HS-27A (cell line): ENCODE measurements around the gene URB1.

Source experiments
- DNase-seq: peaks from one replicate; pipeline ENCODE4 v3.0.0-alpha.2; 2012; ENCODE audit warnings: low read depth, missing footprints

Gene URB1

DNA sequence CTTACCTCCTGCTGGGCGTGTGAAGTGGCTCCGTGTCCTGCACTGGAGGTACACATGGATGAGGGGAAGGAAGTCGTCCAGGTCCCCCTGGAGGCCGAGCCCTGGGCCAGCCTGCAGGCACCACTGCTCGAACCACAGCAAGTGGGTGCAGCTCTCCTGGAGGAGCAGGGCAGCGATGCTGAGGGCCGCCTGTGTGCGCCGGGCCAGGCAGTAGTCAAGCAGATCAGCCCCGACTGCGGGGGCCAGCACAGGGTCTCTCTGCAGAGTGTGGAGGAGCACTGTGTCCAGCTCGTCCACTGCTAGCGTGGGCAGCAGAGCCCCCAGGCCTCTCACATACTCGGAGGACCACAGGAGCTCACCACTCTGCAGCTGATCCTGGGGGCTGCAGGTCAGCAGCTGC lies 45.9 kb downstream of the URB1 start:
- DNase-seq, result no peak

GRCh38 chr21:32340863-32341848 lies 51.7 kb downstream of the URB1 start:
- no peak for DNase-seq

DNA sequence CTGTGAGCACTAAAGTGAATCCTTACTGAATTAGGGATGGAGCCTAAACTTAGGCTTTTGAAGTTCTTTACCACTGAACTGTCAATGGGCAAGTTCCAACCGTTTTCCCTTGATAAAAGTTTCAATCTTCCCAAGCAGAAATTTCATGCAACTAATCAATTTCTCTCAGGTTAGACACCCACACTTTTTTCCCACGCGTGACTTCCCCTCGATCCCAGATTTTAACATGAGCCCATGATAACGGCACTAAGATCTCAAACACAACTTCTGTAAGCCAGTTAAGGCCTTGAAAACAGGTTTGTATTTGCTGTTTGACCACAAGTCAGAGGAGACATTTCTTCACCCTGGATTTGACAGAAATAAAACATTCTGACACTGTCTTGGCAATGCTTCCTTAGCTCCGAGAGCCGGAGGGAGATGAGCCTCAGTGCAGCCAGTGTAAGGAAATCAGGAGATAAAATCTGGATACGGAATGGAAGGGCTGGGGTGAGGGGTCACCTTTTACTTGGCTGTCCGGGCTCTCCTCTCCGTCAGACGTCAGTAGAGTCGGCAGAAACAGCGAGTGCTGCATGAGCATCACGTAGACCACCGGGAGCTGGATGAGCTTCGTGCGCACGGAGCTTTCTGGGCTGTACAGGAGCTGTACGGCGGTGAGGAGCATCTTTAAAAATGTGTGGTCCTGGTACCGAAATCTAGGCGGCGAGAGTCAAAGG lies 54.4 kb downstream of the URB1 start:
- DNase-seq, result no peak

- DNase-seq, result no peak
These were observed 55.6 kb downstream of the URB1 start for GRCh38 chr21:32337206-32337605.

DNA sequence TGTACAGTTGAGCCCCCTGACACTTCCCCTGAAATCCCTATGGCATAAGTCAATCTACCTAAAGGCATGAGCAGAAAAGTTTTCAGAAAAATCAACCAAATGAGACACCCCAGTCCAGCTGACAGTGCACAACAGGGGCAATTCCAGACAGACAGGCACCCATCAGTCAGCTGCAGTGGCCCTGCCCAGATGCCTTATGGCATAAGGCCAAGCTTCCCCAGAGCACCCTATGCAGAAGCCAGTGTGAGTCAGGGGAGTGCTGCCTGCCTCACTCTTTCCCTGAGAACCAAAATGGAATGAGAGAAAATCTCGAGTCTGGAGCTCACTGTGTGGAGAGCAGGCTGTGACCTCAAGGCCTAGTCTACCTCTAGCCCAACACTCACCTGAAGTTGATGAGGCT lies 56.1 kb downstream of the URB1 start:
- DNase-seq, result no peak

- DNase-seq, result no peak
These were observed 56.9 kb downstream of the URB1 start for GRCh38 chr21:32335601-32336575.

DNA sequence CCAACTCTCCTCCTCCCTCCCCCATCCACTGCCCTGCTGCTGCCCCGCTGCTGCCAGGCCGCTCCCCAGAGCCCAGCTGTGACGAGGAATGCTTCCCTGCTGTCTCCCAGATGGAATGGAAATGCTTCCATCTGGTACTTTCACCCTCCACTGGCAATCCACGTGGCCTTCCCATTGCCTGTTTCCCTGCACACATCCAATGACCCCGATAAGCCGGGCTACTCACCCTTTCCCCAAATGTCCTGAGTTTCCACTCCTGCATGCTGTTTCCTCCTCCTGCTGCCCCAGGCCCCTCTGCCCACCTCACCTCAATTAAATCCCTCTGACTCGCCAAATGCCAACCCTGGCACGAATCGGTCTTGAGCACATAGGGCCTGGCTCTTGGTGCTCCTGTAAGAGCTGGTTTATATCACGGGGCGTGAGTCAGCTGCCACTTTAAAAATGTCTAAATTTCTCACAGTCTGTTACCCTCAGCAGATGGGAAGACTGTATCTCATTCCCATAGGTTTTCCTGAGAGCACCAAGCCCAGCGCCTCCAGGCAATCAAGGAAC lies 57.8 kb downstream of the URB1 start:
- DNase-seq, result no peak

DNA sequence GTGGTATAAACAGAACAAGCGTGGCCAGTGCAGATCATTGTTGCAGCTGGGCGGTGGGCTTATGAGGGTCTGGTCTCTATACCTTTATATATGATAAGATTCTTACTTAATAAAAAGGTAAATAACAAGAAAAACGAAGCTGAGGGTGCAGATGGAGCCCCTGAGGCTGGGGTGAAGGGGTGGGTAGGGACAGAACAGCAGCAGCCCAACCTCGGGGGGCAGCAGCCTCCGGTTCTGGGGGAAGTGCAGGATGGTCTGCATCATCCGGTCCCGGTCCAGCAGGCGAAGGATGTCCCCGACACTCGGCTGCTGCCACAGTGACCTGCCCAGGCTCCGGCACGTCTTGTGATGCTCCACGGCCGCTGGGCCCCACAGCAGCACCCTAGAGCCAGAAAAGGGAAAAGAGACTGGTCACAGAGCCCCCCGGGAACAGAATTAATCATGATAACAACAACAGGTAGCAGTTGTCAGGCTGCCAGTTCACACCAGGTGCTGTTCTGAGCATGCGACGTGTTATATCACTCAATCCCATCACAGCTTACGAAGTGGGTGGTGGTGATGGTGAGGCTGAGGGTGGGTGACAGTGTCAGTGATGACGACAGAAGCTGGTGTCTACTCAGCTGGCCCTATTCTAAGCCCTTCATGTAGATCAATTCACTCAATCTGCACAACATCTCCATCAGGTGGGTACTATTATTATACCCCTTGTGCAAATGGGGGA lies 58.7 kb downstream of the URB1 start:
- DNase-seq, result no peak

- no peak for DNase-seq
These were observed 60.3 kb downstream of the URB1 start for GRCh38 chr21:32332463-32332951.

- no peak for DNase-seq
These were observed 61.1 kb downstream of the URB1 start for GRCh38 chr21:32331444-32332305.

- no peak for DNase-seq
These were observed 62.0 kb downstream of the URB1 start for GRCh38 chr21:32330784-32331311.

- DNase-seq, result peak; percentile 7
These were observed 63.0 kb downstream of the URB1 start for GRCh38 chr21:32329776-32330175.

- no peak for DNase-seq
These were observed 63.5 kb downstream of the URB1 start for GRCh38 chr21:32329331-32329730.

GRCh38 chr21:32328595-32328994 lies 64.2 kb downstream of the URB1 start:
- no peak for DNase-seq

- DNase-seq, result no peak
These were observed 67.1 kb downstream of the URB1 start for GRCh38 chr21:32325706-32326105.

DNA sequence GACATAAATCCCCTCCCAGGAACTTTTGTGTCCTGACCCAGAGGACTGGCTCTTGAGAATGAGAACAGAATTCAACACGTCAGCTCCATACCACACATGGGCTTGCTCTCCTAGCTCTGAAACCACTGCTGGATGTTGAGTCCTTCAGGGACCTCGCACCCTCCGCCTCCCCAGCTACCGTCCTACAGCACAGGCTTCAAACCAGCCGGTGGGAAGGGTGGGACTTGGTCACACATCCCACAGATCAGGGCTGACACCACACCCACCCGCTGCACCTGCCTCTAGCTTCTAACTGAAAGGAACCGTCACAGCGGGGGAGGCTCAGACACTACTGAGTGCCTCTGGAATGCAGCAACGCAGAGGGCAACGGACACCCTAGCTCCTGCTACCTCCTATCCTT lies 70.1 kb downstream of the URB1 start:
- no peak for DNase-seq

GRCh38 chr21:32322103-32322502 lies 70.7 kb downstream of the URB1 start:
- no peak for DNase-seq

- no peak for DNase-seq
These were observed 71.3 kb downstream of the URB1 start for GRCh38 chr21:32321480-32321879.

GRCh38 chr21:32320726-32321125 lies 72.1 kb downstream of the URB1 start:
- no peak for DNase-seq

- no peak for DNase-seq
These were observed 72.8 kb downstream of the URB1 start for GRCh38 chr21:32320059-32320458.
